Mononuclear cell (primary cell): ENCODE measurements around the gene MICOS13. TPM values are rescaled to one million over a fixed set of nuclear protein-coding genes. Genes with fewer than 3 reads are reported as not detected.
"Not testable (repeated sequence)": the region's sequence is repeated elsewhere in the genome, so short reads cannot be mapped to it uniquely, and the experiment has no call there.

Experiments
- H3K27me3 ChIP-seq: 2 replicates; pipeline ENCODE4 v1.6.0; 2011; ENCODE audit warnings: low read length, control low read depth; ENCODE audit not compliant: insufficient read depth
- H3K4me1 ChIP-seq: 2 replicates; pipeline ENCODE4 v1.5.1; 2011; ENCODE audit warnings: mild to moderate bottlenecking, low read length, control low read depth; ENCODE audit not compliant: insufficient read depth
- H3K4me3 ChIP-seq: 2 replicates; pipeline ENCODE4 v1.5.1; 2011; ENCODE audit warnings: mild to moderate bottlenecking, low read length, moderate library complexity
- H3K9me3 ChIP-seq: 2 replicates; pipeline ENCODE4 v1.5.1; 2011; ENCODE audit warnings: low read depth, mild to moderate bottlenecking, control low read depth, low read length
- total RNA-seq: library from RNA; depleted of rRNA; stranded (reverse); fragments of >200 nt; gene quantifications from one replicate; pipeline ENCODE4 v1.2.3, GENCODE V29; 2012

The MICOS13 gene
- total RNA-seq, 1 donor = 8.5 TPM

- H3K4me3 ChIP-seq = no peak overlapping the region
- H3K9me3 ChIP-seq = no peaks in the 10 kb centered on the region
- H3K27me3 ChIP-seq = no peaks in the 10 kb centered on the region
- H3K4me1 ChIP-seq = peaks cover 20% of the 10 kb centered on the region
Measured at GRCh38 chr19:5694167-5694955, 14.0 kb upstream of the MICOS13 start.

GRCh38 chr19:5693195-5694166 is 13.2 kb upstream of the MICOS13 start:
- Histone ChIP-seq H3K4me3 (no peak overlapping the region), H3K9me3 (no peaks in the 10 kb centered on the region), H3K27me3 (no peaks in the 10 kb centered on the region), H3K4me1 (peaks cover 20% of the 10 kb centered on the region)

GRCh38 chr19:5692723-5693194 is 12.4 kb upstream of the MICOS13 start:
- H3K9me3 ChIP-seq = no peaks in the 10 kb centered on the region
- peaks cover 20% of the 10 kb centered on the region for H3K4me1 ChIP-seq
- no peaks in the 10 kb centered on the region for H3K27me3 ChIP-seq
- no peak overlapping the region for H3K4me3 ChIP-seq

- Histone ChIP-seq H3K27me3 (no peaks in the 10 kb centered on the region), H3K4me1 (peaks cover 26% of the 10 kb centered on the region), H3K4me3 (no peak overlapping the region), H3K9me3 (no peaks in the 10 kb centered on the region)
Measured at GRCh38 chr19:5691822-5692722, 11.8 kb upstream of the MICOS13 start.

- peaks cover 30% of the 10 kb centered on the region for H3K4me1 ChIP-seq
- H3K27me3 ChIP-seq = no peaks in the 10 kb centered on the region
- no peaks in the 10 kb centered on the region for H3K9me3 ChIP-seq
- peak overlapping the region; percentile 98 for H3K4me3 ChIP-seq
Measured at GRCh38 chr19:5690955-5691821, 10.9 kb upstream of the MICOS13 start.

GRCh38 chr19:5690125-5690954 is 10.0 kb upstream of the MICOS13 start, which contains the start of gene RPL36:
Gene RPL36 (plus strand): TSS chr19:5690295. CDS start chr19:5690508, 213 bp downstream.
- Histone ChIP-seq H3K4me3 (peak within 1 kb of the TSS; percentile 98), H3K4me1 (peaks cover 33% of the 10 kb centered on the region), H3K9me3 (no peaks in the 10 kb centered on the region), H3K27me3 (no peaks in the 10 kb centered on the region)

GRCh38 chr19:5688262-5688881 is 8.1 kb upstream of the MICOS13 start:
- peaks cover 33% of the 10 kb centered on the region for H3K4me1 ChIP-seq
- not testable (repeated sequence) for H3K27me3 ChIP-seq, H3K4me3 ChIP-seq, H3K9me3 ChIP-seq

- Histone ChIP-seq H3K4me1 (peaks cover 33% of the 10 kb centered on the region), H3K4me3 (peak overlapping the region; percentile 46), H3K27me3 (no peaks in the 10 kb centered on the region), H3K9me3 (no peaks in the 10 kb centered on the region)
Measured at GRCh38 chr19:5687360-5688198, 7.3 kb upstream of the MICOS13 start.

- Histone ChIP-seq H3K27me3 (no peaks in the 10 kb centered on the region), H3K4me3 (peak overlapping the region; percentile 46), H3K4me1 (peaks cover 29% of the 10 kb centered on the region), H3K9me3 (no peaks in the 10 kb centered on the region)
Measured at GRCh38 chr19:5686647-5687359, 6.5 kb upstream of the MICOS13 start.

GRCh38 chr19:5686326-5686646 is 6.0 kb upstream of the MICOS13 start:
- no peaks in the 10 kb centered on the region for H3K9me3 ChIP-seq
- peaks cover 26% of the 10 kb centered on the region for H3K4me1 ChIP-seq
- H3K4me3 ChIP-seq = peak overlapping the region; percentile 46
- H3K27me3 ChIP-seq = no peaks in the 10 kb centered on the region

GRCh38 chr19:5684694-5685430 is 4.5 kb upstream of the MICOS13 start:
- peaks cover 26% of the 10 kb centered on the region for H3K4me1 ChIP-seq
- no peaks in the 10 kb centered on the region for H3K9me3 ChIP-seq
- H3K27me3 ChIP-seq = no peaks in the 10 kb centered on the region
- no peak overlapping the region for H3K4me3 ChIP-seq
